T follicular helper cell (primary cell): ENCODE data around the gene PPM1F.
"Not testable (repeated sequence)": the region's sequence is repeated elsewhere in the genome, so short reads cannot be mapped to it uniquely, and the experiment has no call there.

Experiments used
- DNase-seq: peaks from one replicate; pipeline ENCODE4 v3.0.0-alpha.2; 2020; ENCODE audit warnings: low read depth

PPM1F gene

DNA sequence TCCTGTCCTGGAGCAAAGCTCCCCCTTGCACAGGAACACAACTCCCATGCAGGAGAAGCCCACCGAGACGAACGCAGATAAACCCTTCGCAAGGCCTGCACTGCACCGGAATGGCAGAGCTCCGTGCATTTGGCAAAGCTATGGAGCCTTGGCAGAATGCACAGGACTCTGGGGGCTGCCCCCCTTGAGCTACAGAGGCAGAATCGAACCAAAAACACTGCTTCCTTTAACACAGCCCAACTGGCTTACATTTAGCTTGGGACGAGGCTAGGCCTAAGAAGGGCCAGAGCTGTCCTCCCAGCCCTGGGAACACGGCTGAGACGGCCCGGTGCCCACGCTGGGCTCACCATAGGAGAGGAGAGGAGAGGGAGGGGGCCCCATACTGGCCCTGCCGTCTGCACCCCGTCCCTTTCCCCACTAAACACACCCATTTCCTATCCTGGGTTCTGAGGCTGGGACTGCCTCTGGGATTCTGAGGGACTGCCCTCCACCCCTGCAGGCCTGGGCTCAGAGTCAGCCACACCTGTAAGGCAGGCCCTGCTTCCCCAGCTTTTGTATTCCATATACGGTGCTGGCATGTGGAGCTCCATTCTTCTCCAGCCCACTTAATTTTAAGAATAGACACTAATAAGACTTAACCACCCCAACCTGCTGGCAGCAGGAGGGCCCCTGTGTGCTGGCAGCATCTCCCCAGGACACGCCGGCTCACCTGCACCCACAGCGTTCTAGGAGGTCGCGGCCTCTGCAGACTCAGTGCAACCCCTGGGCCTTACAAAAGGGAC is 32.9 kb downstream of the PPM1F start:
- no peak for DNase-seq

DNA sequence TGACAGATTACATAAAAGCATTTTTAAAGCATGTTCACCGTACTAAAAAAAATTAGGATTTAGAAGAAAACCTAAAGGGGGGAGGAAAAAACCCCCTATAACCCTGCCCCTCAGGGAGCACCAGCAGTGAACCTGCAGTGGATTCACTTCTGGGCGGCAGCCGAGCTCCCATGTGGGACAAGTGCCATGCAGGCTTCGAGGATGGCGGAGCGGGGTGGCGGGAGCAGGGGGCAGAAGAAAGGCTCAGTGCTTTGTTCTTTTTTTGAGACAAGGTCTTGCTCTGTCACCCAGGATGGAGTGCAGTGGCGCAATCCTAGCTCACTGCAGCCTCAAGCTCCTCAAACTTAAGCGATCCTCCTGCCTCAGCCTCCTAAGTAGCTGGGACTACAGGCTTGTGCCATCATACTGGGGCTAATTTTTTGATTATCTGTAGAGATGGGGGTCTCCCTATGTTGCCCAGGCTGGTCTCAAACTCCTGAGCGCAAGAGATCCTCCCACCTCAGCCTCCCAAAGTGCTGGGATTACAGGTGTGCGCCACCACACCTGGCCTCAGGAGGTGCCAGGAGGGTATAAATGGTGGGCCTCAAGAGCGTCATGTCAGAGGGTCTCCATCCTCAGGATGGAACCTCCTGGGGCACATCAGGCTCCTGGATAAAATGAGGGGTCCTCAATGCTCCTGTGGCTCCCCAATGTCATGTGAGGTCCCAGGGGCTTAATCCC is 34.0 kb downstream of the PPM1F start:
- no peak for DNase-seq

DNA sequence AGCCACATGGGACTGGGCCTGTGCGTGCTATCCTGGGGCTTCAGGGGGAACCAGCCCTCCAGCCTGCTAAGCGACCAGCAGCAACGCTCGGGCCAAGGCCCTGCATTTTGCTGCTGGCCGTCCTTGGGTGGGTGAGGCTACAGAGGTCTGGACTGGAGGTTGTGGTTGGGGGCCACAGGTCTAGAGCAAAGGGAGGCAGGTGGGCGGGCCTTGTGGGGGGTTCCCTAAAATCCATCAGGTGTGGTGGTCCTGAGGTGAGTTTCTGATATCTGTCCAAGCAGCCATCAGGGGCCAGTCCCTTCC is 34.7 kb downstream of the PPM1F start:
- DNase-seq, result no peak

DNA sequence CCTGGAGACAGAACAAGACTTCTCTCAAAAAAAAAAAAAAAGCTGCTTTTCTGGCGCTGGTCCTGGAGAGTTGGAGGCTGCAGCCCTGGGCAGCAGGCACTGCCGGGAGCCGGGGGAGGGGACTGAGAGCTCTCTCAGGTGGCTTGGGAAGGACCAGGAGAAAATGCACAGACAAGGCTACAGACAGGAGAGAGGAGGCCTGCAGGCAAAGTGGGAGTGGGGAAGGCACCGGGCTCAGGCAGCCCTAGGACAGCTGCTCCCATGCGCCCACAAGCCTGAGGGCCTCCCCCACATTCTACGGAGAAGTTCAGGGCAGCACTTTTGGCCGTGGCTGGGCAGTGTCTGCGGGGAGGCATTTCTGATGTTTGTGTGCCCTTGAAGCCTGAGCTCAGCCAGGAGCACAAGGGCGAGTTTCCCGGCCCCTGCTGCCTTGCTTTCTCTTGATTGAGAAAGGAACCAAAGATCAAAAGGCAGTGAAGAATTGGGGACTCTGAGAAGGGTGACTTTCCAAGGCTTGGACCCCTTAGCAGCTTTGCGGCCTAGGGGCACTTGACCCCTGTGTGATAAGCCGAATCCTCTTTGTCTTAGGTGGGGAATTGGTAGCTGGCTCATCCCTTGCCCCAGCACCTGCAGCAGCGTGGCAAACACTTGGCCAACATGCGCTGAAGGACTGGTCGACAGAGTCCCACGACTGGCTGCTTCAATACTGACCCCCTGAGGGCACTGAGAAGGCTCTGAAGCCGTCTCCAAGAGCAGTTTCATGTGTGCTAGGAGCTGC is 35.3 kb downstream of the PPM1F start:
- DNase-seq, result no peak

DNA sequence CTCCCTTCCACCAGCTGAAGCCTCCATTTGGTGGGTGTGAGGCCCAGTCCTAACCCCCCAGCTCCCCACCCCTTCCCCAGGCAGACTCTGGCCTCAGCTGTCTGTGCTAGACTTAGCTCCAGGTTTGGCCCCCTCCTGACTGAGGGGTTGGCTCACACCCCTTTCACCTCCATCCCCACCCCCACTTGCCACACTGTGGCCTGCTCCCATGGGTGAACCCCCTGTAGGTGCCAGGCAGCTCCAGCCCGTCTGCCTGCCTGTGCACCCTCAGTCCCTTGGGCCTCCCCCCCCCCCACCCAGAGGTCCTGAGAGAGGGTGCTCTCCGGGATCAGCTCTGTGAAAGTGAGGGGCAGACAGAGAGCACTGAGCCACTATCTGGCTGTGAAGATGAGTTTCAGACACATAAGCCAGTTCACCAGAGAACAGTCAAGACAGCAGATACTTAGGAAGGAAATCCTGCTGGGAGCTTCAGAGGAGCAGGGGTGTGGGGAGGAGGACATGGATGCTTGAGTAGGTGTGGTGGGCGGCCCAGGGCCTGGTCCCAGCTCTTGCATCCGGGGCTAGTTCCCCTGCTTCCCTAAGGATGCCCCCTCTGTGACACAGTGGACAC is 36.2 kb downstream of the PPM1F start:
- DNase-seq, result no peak

DNA sequence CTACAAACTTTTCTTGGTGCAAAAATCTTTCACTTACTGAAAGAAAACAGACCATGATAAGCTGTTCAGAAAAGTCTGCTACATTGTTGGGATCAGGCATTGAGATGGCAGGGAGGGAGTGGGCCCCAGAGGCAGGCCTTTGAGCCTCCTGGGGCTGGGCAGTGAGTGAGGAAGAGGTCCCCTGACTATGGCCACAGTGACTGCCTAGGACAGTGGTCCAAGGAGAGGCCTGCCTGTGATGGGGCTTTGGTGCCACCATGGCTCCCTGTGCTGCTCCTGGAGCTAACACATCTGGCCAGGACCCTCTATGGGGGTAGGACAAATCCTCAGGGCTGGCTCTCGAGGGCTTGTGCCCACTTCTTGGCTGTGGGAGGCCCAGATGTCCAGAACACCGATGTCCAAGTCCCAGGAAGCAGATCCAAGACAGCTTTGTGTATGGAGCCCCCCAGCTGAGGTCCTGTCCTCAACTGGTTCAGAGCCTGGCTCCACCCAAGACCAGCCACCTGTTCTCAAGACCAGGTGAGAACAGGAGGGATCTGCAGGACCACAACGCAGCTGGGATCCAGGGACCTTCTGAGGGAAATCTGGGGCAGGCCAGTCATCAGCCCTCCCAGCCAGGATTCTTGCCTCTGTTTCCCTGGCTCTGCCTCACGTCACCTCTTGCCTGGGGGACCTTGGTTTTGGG is 36.9 kb downstream of the PPM1F start:
- no peak for DNase-seq

DNA sequence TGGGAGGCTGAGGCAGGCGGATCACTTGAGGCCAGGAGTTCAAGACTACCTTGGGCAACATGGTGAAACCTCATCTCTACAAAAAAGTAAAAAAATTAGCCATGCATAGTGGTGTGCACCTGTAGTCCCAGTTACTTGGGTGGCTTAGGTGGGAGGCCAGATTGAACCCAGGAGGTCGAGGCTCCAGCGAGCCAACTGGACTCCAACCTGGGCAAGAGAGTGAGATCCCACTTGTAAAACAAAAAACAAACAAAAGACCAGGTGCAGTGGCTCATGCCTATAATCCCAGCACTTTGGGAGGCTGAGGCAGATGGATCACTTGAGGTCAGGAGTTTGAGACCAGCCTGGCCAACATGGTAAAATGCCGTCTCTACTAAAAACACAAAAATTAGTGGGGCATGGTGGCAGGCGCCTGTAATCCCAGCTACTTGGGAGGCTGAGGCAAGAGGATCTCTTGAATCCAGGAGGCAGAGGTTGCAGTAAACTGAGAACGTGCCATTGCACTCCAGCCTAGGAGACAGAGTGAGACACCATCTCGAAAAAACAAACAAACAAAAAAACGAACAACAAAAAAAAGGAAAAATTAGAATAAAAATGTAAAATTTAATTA is 38.5 kb downstream of the PPM1F start:
- not testable (repeated sequence) for DNase-seq

DNA sequence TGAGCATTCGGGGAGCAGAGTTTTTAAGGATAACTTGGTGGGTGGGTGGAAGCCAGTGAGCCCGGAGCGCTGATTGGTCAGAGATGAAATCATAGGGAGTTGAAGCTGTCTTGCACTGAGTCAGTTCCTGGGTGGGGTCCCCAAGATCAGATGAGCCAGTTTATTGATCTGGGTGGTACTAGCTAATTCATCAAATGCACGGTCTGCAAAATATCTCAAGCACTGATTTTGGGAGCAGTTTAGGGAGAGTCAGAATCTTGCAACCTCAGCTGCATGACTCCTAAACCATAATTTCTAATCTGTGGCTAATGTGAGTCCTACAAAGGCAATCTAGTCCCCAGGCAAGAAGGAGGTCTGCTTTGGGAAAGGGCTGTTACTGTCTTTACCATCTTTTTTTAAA is 42.3 kb downstream of the PPM1F start:
- DNase-seq, result not testable (repeated sequence)

DNA sequence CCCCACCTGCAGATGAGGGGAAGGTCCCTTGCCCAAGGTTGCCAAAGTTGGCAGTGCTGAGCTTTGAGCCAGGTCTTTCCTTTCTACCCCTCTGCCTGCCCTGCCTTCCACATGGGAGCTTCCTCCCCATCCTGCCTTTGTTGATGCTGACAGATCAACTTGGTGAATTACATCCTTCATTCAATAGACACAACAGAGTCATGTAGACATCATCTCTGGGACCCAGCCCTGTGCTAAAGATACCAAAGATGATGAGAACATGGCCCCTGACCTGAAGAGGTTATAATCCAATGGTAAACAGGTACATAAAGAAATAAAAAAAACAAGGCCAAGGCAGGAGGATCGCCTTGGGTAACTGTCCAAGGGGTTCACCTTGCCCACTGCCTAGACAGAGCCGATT is 42.8 kb downstream of the PPM1F start:
- DNase-seq, result no peak

DNA sequence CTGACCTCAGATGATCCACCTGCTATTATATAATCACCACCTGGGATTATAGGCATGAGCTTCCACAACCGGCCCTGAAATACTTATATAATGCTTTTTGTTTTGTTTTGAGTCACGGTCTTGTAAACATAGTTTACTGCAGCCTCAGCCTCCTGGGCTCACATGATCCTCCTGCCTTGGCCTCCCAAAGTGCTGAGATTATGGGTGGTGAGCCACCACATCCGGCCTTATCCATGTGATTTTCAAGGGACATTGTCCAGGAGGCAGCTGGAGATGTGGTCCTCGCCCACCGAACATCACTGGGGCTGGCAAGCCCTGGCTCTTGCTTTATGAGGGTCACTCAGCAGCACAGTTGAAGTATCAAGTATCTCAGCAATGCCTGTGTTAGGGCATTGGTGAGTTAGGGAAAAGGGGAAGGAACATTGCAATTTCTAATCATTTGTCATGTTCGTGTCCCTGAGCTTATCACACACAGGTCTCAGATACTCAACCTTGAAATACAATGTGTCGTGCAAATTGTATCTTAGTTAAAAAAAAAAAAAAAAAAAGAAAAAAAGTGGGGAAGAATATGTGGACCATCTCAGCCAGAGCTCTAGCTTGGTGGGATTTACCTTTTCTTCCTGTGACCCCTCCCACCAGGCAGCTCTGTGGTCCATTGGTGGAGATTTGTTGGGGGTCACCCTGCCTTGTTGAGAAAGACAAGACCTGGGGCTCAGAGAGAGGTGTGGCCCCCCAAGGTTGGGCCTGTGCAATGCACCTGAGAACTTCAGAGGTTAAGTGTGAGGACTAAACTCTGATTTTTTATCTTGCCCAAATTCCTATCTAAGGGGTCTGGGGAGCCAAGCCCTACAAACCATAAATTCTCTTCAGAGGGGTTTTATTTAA is 44.8 kb downstream of the PPM1F start:
- no peak for DNase-seq

DNA sequence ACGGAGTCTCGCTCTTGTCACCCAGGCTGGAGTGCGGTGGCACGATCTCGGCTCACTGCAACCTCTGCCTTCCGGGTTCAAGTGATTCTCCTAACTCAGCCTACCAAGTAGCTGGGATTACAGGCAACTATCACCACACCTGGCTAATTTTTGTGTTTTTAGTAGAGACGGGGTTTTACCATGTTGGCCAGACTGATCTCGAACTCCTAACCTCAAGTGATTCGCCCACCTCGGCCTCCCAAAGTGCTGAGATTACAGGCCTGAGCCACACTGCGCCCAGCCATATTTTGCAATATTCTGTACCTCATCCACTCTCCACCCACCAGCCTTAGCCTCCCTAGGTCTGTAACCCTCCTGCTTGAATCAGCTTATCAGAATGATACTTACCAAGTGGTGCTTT is 47.4 kb downstream of the PPM1F start:
- DNase-seq, result not testable (repeated sequence)

DNA sequence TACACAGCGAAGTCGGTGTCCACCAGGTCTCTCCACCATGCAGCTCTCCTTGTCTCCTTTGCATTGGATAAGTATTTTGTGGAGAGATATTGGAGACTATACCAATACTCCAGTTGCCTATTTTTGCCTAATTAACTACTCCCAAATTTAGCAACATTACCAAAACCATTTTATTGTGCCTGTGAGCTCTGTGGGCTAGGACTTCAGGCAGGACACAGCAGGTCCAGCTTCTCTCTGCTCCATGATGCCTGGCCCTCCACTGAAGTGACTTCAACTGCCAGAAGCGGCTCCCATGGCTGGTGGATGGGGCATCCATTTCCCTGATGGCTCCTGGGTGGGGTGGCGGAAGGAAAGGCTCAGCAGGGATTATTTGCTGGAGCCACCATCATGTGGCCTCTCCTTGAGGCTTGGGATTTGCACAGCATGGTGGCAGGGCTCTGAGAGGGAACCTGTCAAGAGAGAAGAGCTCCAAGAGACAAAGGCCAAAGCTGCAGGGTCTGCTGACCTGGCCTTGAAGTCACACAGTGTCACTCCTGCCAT is 48.3 kb downstream of the PPM1F start:
- no peak for DNase-seq

DNA sequence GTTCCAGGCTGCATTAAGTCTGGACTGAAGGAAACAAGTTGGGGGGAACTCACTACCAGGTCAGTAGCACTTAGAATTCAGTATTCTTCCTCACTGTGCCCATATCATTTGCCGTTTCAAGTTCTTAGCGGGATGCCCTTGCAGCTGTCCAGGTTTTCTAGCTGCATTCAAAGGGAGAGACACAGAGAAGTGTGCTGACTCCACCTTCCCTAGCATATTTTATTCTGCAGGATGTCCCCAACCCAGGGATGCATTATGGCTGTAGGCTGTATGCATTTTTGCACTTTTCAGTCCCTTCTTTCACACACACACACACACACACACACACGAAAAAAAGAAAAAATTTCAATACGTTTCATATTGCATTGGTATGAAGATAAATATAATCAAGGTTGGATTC is 49.4 kb downstream of the PPM1F start:
- DNase-seq, result no peak

DNA sequence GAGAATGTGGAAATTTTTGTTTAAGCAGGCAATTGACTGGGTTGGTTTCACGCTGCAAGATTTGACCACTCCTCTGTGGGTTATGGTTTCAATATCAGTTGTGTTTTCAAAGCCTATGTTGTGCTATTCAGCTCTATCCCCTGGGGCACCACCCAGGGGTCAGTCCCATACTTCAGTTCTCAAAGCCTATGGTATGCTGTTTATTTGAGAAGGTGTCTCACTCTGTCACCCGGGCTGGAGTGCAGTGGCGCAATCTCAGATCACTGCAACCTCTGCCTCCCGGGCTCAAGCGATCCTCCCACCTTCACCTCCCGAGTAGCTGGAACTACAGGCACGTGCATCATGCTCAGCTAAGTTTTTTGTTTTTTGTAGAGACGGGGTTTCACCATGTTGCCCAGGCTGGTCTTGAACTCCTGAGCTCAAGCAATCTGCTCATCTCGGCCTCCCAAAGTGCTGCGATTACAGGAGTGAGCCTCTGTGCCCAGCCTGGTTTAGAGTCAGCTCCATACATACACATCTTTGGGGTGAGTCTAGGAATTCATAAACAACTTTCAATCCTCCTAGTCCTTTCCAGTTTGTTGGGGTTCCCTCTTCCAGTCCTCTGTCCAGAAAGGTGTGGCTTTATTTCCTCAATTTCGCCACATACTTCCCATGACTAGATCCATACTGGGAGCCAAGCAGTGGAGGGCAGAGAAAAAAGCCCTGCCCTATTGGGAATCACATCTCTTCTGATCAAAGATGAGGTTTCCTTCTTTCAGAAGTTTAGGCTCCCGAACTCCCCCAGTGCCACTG is 50.2 kb downstream of the PPM1F start:
- DNase-seq, result no peak

DNA sequence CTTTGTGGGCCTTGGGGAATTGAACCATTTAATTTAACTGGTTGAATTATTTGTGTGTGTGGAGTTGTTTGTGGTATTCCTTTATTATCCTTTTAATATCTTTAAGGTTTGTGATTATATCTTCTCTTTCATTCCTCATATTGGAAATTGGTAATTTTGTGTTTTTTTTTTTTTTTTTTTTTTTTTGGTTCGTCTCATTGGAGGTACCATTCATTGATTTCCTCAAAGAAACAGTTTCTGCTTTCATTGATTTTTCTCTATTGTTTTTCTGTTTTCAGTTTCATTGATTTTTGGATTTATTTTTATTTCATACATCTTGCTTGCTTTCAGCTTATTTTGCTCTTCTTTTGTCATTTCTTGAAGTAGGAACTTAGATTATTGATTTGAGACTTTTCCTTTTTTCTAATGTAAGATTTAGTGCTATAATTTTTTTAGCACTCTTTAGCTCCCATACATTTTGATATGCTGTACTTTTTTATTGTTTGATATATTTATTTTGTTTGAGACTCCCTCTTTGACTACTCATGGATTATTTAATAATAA is 54.2 kb downstream of the PPM1F start:
- no peak for DNase-seq

DNA sequence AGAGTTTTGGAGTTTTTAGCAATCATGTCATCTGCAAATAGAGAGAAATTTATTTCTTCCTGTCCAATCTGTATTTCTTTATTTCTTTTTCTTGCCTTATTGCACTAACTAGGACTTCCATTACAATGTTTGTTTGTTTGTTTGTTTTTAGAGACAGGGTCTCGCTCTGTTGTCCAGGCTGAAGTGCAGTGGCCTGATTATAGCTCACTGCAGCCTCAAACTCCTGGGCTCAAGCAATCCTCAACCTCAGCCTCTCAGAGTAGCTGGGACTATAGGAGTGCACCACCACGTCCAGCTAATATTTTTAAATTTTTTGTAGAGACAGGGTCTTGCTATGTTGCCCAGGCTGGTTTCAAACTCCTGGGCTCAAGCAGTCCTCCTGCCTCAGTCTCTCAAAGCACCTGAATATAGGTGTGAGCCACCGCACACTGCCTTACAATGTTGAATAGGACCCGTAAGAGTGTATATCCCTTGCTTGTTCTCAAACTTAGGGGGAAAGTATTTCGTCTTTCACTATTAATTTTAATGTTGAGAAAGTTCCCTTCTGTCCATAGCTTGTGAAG is 55.6 kb downstream of the PPM1F start:
- no peak for DNase-seq

DNA sequence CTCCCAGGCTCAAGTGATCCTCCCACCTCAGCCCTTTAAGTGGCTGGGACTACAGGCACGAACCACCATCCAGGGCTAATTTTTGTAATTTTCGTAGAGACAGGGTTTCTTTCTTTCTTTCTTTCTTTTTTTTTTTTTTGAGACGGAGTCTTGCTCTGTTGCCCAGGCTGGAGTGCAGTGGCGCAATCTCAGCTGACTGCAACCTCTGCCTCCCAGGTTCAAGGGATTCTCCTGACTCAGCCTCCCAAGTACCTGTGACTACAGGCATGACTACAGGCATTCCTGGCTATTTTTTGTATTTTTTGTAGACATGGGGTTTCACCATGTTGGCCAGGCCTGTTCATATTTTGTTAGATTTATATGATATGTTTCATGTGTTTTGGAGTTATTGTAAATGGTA is 56.4 kb downstream of the PPM1F start:
- not testable (repeated sequence) for DNase-seq

DNA sequence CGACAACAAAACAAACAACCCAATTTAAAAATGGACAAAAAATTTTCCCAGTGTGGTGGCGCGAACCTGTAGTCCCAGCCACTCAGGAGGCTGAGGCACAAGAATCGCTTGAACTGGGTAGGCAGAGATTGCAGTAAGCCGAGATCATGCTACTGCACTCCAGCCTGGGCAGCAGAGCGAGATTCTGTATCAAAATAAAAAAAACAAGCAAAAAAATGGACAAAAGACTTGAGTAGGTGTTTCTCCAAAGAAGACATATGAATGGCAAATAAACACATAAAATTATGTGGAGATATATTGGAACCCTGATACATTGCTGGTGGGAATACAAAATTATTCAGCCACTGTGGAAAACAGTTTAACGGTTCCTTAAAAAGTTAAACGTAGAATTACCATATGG is 57.8 kb downstream of the PPM1F start:
- DNase-seq, result no peak
